OCI-LY3 (cell line): ENCODE data around the gene RPP25L.

ENCODE experiments used
- H2AFZ ChIP-seq: fragments of 200-600, 300-600 bp; shearing (Covaris generic); 2 replicates; pipeline ENCODE4 v1.6.0; 2014; ENCODE audit warnings: antibody characterized with exemption, low read depth, low read length
- H3K27ac ChIP-seq: fragments of 200-600, 300-600 bp; sonication (generic); 2 replicates; pipeline ENCODE4 v1.5.1; 2014; ENCODE audit warnings: mild to moderate bottlenecking, low read length, moderate library complexity, mixed read lengths
- H3K27me3 ChIP-seq: fragments of 200-600, 300-600 bp; sonication (generic); 2 replicates; pipeline ENCODE4 v1.6.1; 2014; ENCODE audit warnings: low read depth, low read length, mixed read lengths
- H3K36me3 ChIP-seq: fragments of 200-600, 300-600 bp; sonication (generic); replicated peaks from 2 replicates; pipeline ENCODE3; 2014; ENCODE audit warnings: low read depth, low read length, mixed read lengths
- H3K4me1 ChIP-seq: fragments of 300-600, 200-600 bp; sonication (generic); 2 replicates; pipeline ENCODE4 v1.6.1; 2014; ENCODE audit warnings: low read length, mixed read lengths
- H3K4me2 ChIP-seq: fragments of 200-600, 300-600 bp; sonication (generic); 2 replicates; pipeline ENCODE4 v1.6.1; 2014; ENCODE audit warnings: low read length, mixed read lengths
- H3K4me3 ChIP-seq: fragments of 300-600, 200-600 bp; sonication (generic); 2 replicates; pipeline ENCODE4 v1.5.1; 2014; ENCODE audit warnings: antibody characterized with exemption, mild to moderate bottlenecking, low read length, moderate library complexity
- H3K79me2 ChIP-seq: fragments of 300-600, 200-600 bp; shearing (Covaris generic); 2 replicates; pipeline ENCODE4 v1.6.1; 2014; ENCODE audit warnings: mild to moderate bottlenecking, low read length, mixed read lengths
- H3K9ac ChIP-seq: fragments of 300-600, 200-600 bp; shearing (Covaris generic); 2 replicates; pipeline ENCODE4 v1.6.0; 2014; ENCODE audit warnings: mild to moderate bottlenecking, low read length, moderate library complexity
- H3K9me3 ChIP-seq: fragments of 200-600, 300-600 bp; shearing (Covaris generic); 2 replicates; pipeline ENCODE4 v1.6.1; 2014; ENCODE audit warnings: low read length, mixed read lengths; ENCODE audit not compliant: insufficient read depth
- H4K20me1 ChIP-seq: fragments of 200-600, 300-600 bp; sonication (generic); 2 replicates; pipeline ENCODE4 v1.6.1; 2016; ENCODE audit warnings: low read length, mixed read lengths; ENCODE audit not compliant: insufficient read depth
- EZH2phosphoT487 ChIP-seq: fragments of 200-600 bp; shearing (Covaris generic); IDR thresholded peaks from 2 replicates; pipeline ENCODE4 v1.6.1; 2018; ENCODE audit warnings: antibody characterized with exemption, mixed run types, low read depth
- TF ChIP-seq, protein P1 (sequence below): fragments of 200-600, 300-600 bp; sonication (generic); IDR thresholded peaks from 2 replicates; pipeline ENCODE4 v1.5.1; 2014; ENCODE audit warnings: antibody characterized with exemption, low read length, low read depth

RPP25L gene

DNA sequence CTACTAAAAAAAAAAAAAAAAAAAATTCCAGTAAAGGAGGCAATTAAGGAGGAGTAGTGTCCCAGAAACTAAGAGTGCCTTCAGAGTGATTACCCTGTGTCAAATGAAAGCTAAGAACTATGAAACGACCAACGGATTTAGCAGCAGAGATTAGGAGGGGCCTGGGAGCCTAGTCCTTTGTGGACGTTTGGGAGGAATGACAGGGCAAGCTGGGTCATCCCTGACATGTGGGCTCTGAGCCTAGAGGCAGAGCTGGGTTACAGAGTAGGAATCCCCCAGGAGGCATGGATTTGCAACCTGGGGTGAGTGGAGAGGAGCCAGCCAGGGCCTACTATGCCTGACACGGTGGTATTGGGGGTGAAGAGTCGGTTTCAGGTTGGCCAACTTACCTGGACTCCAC is 21.3 kb upstream of the RPP25L start:
- Histone ChIP-seq H2AFZ (no peak overlapping the region), H3K9ac (no peak overlapping the region), H3K9me3 (no peaks in the 10 kb centered on the region), H3K4me1 (peaks cover 12% of the 10 kb centered on the region; the same call in 1 of the 2 replicates), H3K4me2 (no peak overlapping the region), H4K20me1 (no peaks in the 10 kb centered on the region), H3K27me3 (peaks cover 16% of the 10 kb centered on the region), H3K27ac (no peak overlapping the region), H3K79me2 (peaks cover 28% of the 10 kb centered on the region), H3K4me3 (no peak overlapping the region), H3K36me3 (peaks cover 13% of the 10 kb centered on the region)
- no peak for TF ChIP-seq EZH2phosphoT487
- TF ChIP-seq, protein P1, sequence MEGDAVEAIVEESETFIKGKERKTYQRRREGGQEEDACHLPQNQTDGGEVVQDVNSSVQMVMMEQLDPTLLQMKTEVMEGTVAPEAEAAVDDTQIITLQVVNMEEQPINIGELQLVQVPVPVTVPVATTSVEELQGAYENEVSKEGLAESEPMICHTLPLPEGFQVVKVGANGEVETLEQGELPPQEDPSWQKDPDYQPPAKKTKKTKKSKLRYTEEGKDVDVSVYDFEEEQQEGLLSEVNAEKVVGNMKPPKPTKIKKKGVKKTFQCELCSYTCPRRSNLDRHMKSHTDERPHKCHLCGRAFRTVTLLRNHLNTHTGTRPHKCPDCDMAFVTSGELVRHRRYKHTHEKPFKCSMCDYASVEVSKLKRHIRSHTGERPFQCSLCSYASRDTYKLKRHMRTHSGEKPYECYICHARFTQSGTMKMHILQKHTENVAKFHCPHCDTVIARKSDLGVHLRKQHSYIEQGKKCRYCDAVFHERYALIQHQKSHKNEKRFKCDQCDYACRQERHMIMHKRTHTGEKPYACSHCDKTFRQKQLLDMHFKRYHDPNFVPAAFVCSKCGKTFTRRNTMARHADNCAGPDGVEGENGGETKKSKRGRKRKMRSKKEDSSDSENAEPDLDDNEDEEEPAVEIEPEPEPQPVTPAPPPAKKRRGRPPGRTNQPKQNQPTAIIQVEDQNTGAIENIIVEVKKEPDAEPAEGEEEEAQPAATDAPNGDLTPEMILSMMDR: no peak

- no peak overlapping the region for H3K4me2 ChIP-seq
- H3K79me2 ChIP-seq: peaks cover 9% of the 10 kb centered on the region
- peaks cover 9% of the 10 kb centered on the region for H3K36me3 ChIP-seq
- H3K27ac ChIP-seq: no peak overlapping the region
- H3K9ac ChIP-seq: no peak overlapping the region
- H3K4me1 ChIP-seq: peaks cover 7% of the 10 kb centered on the region; the same call in 1 of the 2 replicates
- H3K4me3 ChIP-seq: no peak overlapping the region
- no peak for TF ChIP-seq EZH2phosphoT487
- TF ChIP-seq, protein P1: no peak
- peaks cover 42% of the 10 kb centered on the region for H3K27me3 ChIP-seq
- H3K9me3 ChIP-seq: no peaks in the 10 kb centered on the region
- H4K20me1 ChIP-seq: no peaks in the 10 kb centered on the region
- H2AFZ ChIP-seq: no peak overlapping the region
Observed at GRCh38 chr9:34630402-34631154, 18.7 kb upstream of the RPP25L start.

GRCh38 chr9:34629491-34629808 is 17.6 kb upstream of the RPP25L start:
- H3K27ac ChIP-seq: no peak overlapping the region
- peak overlapping the region; percentile 71 for H3K4me2 ChIP-seq
- no peaks in the 10 kb centered on the region for H3K9me3 ChIP-seq
- TF ChIP-seq, protein P1: no peak
- no peak for TF ChIP-seq EZH2phosphoT487
- peak overlapping the region; percentile 71 for H3K4me3 ChIP-seq
- no peak overlapping the region for H3K9ac ChIP-seq
- H3K36me3 ChIP-seq: no peaks in the 10 kb centered on the region
- peaks cover 7% of the 10 kb centered on the region; the same call in 1 of the 2 replicates for H3K4me1 ChIP-seq
- H3K27me3 ChIP-seq: peaks cover 42% of the 10 kb centered on the region
- no peaks in the 10 kb centered on the region for H4K20me1 ChIP-seq
- H3K79me2 ChIP-seq: no peaks in the 10 kb centered on the region
- H2AFZ ChIP-seq: no peak overlapping the region

- Histone ChIP-seq H3K4me3 (peak within 1 kb of the TSS; percentile 71), H3K4me2 (peak within 1 kb of the TSS; percentile 71), H2AFZ (no peak within 1 kb of the TSS), H3K9ac (no peak within 1 kb of the TSS), H3K79me2 (no peaks in the 10 kb centered on the region), H3K27me3 (peaks cover 42% of the 10 kb centered on the region), H3K4me1 (peaks cover 7% of the 10 kb centered on the region; the same call in 1 of the 2 replicates), H3K36me3 (no peaks in the 10 kb centered on the region), H4K20me1 (no peaks in the 10 kb centered on the region), H3K9me3 (no peaks in the 10 kb centered on the region), H3K27ac (no peak within 1 kb of the TSS)
- TF ChIP-seq, protein P1: no peak
- TF ChIP-seq EZH2phosphoT487: no peak
Observed at GRCh38 chr9:34628656-34629490, 17.0 kb upstream of the RPP25L start, which contains the start of gene ARID3C. ARID3C (minus strand) TSS chr9:34629066; CDS start chr9:34628014, 1,052 bp downstream.
